ENCODE results near the gene PDLIM3. TPM values are rescaled to one million over a fixed set of nuclear protein-coding genes. Genes with fewer than 3 reads are reported as not detected.
"Not testable (repeated sequence)": the region's sequence is repeated elsewhere in the genome, so short reads cannot be mapped to it uniquely, and the experiment has no call there.

The PDLIM3 gene
- total RNA-seq, 4 donors from 2014 or later = 43.7 to 175 (median 107) TPM

DNA sequence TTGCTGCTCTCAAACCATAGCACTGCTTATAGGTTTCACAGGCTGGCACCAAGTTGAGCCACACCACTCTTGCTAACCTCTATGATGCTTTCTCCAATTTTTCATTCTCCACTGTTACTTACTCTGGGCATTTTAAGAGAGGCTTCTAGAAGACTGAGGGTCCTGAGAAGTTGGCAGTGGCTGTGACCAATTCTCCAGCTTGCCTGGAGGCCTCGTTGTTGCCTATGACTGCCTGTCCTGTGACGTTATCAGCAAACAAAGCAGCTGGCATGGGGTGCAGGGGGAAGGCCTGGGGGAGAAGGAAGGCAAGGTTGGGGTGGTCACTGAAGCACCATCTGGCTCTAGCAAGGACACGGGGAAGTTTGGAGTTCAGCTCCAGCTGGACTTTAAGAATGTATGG, 30.4 kb upstream of the PDLIM3 start:
- ATAC-seq (ENCODE audit: low FRiP score) = no peak
- TF ChIP-seq, protein P1, sequence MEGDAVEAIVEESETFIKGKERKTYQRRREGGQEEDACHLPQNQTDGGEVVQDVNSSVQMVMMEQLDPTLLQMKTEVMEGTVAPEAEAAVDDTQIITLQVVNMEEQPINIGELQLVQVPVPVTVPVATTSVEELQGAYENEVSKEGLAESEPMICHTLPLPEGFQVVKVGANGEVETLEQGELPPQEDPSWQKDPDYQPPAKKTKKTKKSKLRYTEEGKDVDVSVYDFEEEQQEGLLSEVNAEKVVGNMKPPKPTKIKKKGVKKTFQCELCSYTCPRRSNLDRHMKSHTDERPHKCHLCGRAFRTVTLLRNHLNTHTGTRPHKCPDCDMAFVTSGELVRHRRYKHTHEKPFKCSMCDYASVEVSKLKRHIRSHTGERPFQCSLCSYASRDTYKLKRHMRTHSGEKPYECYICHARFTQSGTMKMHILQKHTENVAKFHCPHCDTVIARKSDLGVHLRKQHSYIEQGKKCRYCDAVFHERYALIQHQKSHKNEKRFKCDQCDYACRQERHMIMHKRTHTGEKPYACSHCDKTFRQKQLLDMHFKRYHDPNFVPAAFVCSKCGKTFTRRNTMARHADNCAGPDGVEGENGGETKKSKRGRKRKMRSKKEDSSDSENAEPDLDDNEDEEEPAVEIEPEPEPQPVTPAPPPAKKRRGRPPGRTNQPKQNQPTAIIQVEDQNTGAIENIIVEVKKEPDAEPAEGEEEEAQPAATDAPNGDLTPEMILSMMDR (IDR thresholded peaks at IDR 0.05) = no peak
- DNase-seq (ENCODE audit: low spot score) = no peak

DNA sequence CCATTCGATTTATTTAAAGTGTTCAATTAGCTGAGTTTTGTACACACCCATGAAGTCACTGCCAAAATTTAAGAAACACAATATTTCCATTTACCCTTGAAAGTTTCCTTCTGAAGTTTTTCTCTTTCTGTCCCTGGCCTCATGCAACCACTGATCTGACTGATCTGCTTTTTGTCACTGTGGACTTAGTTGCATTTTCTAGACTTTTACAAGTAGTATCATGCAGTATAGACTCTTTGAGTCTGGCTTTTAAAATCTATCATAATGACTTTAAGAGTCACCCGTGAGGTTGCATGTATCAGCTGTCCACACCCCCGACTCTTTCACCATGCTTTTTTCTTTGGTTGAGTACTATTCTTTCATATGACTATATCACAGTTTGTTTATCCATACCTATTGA, 29.0 kb upstream of the PDLIM3 start:
- TF ChIP-seq, protein P1 (IDR thresholded peaks at IDR 0.05) = no peak
- ATAC-seq (ENCODE audit: low FRiP score) (no peak), DNase-seq (ENCODE audit: low spot score) (no peak)

DNA sequence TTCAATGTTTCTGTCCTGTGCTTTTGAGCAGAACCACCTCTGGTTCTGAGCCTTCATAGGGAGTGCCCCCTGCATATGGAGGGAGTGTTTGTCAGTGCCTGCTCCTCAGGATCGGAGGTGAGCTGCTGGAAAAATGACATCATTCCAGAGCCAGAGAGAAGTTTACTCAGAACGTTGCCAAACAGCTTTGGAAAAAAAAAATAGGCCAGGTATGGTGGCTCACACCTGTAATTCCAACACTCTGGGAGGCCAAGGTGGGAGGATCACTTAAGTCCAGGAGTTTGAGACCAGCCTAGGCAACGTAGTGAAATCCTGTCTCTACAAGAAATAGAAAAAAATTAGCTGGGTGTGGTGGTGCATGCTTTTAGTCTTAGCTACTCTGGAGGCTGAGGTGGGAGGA, 27.2 kb upstream of the PDLIM3 start:
- no peak for DNase-seq (ENCODE audit: low spot score)
- TF ChIP-seq, protein P1 (IDR thresholded peaks at IDR 0.05) = no peak
- ATAC-seq (ENCODE audit: low FRiP score) = no peak

DNA sequence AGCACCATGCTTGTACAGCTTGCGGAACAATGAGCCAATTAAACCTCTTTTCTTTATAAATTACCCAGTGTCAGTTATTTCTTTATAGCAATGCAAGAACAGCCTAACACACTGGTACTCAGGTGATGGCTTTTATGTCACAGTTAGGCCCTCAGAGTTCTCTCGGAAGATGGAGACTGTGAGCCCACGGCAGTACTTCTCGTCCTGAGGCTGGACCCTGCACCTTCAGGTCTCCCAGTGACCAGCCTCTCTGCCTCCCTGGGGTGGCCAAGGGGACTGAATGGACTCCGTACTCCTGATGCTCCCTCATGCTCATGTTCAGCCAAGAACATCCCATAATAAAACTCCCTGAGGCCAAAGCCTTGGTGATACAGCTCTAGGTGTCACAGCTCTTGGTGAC, 25.0 kb upstream of the PDLIM3 start:
- TF ChIP-seq, protein P1 (IDR thresholded peaks at IDR 0.05) = no peak
- ATAC-seq (ENCODE audit: low FRiP score) (no peak), DNase-seq (ENCODE audit: low spot score) (no peak)

DNA sequence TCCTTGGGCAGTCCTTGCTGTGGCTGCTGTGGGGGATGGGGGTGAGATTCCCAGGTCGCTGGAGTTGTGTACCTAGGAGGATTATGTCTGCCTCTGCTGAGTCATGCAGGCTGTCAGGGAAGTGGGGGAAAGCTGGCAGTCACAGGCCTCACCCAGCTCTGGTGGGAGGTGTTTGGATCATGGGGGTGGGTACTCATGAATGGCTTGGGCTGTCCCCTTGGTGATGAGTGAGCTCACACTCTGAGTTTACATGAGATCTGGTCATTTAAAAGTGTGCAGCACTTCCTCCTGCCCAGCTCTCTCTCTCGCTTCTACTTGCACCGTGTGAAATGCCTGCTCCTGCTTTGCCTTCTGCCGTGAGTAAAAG, 24.6 kb upstream of the PDLIM3 start:
- DNase-seq (ENCODE audit: low spot score) (no peak), ATAC-seq (ENCODE audit: low FRiP score) (peak; percentile 80)
- TF ChIP-seq, protein P1 (IDR thresholded peaks at IDR 0.05) = no peak

DNA sequence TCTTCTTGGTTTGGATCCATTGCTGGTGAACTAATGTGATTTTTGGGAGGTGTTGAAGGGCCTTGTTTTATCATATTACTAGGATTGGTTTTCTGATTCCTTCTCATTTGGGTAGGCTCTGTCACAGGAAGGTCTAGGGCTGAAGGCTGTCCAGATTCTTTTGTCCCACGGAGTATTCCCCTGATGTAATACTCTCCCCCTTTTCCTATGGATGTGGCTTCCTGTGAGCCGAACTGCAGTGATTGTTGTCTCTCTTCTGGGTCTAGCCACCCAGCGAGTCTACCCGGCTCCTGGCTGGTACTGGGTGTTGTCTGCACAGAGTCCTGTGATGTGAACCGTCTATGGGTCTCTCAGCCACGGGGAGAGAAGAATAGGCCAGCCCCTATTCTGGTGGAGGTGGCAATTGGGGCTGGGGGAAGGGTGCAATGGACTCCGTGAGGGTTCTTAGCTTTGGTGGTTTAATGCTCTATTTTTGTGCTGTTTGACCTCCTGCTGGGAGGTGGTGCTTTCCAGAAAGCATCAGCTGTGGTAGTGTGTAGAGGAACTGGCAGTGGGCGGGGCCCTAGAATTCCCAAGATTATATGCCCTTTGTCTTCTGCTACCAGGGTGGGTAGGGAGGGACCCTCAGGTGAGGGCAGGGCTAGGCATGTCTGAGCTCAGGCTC, 24.1 kb upstream of the PDLIM3 start:
- ATAC-seq (ENCODE audit: low FRiP score); DNase-seq (ENCODE audit: low spot score): not testable (repeated sequence)

DNA sequence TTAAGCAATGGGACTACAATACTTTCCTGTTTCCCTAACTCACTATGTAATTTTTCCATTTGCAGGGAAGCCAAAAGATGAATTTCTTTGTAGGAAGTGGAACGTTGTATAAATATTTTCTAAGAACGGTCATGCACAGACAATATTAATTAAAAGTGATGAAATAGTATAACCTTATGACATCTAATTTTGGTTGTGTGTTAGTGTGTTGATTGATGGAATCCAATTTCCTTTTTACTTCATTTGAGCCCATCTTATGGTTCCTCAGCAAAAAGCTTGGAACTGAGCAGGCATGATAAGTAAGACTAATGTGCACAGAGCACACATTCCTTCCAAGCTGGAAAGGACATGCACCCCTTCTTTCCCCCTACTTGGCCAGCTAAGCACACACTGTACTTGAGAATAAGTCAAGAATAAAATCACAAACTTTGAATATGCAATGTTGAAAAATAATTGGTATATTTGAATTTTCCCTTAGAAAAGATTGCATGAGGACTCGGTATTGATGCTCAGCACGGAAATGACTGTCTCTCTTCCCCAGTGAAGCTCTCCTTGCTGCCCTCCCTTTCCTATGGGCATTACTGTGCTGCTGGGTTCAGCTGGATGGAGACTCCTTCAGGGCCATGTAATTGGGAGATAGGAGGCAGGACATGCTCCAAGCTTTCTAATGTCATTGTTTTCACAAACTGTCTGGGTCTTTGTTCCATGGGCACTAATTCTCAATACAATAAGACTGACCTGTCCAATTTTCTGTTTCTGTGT, 19.2 kb upstream of the PDLIM3 start:
- DNase-seq (ENCODE audit: low spot score) (no peak), ATAC-seq (ENCODE audit: low FRiP score) (peak; percentile 41)
- TF ChIP-seq, protein P1 (IDR thresholded peaks at IDR 0.05) = no peak
